PC-3 (cell line): ENCODE measurements around the gene CDC42EP2.

Experiments used
- CTCF ChIP-seq: fragments of 300-600 bp; sonication (generic); conservative IDR thresholded peaks from 2 replicates; pipeline ENCODE4 v1.5.1; 2017; ENCODE audit warnings: antibody characterized with exemption, low read depth, mild to moderate bottlenecking, low read length
- EZH2phosphoT487 ChIP-seq: fragments of 300-600 bp; sonication (generic); IDR thresholded peaks from 2 replicates; pipeline ENCODE4 v1.6.1; 2018; ENCODE audit warnings: mild to moderate bottlenecking, antibody characterized with exemption, low read length, borderline replicate concordance

- TF ChIP-seq CTCF (no peak), EZH2phosphoT487 (no peak)
These were observed 10.8 kb downstream of the CDC42EP2 start for GRCh38 chr11:65325435-65325834.
